Endothelial cell of umbilical vein (primary cell): ENCODE results near the gene OPRM1.

Experiments used
- EZH2 ChIP-seq: IDR thresholded peaks from 2 replicates; pipeline ENCODE4 v1.6.1; 2012; ENCODE audit warnings: borderline replicate concordance, low read depth, mild to moderate bottlenecking, moderate library complexity, low read length, inconsistent platforms; ENCODE audit not compliant: severe bottlenecking
- GATA2 ChIP-seq: IDR thresholded peaks from 2 replicates; pipeline ENCODE4 v1.7.0; 2011; ENCODE audit warnings: low read depth, mild to moderate bottlenecking, moderate library complexity, mixed read lengths, low read length; ENCODE audit not compliant: insufficient read length, insufficient read depth
- MYC ChIP-seq: IDR thresholded peaks from one replicate; pipeline ENCODE4 v1.6.1; 2011; ENCODE audit warnings: mild to moderate bottlenecking, low read depth, low read length
- POLR2A ChIP-seq: IDR thresholded peaks from 2 replicates; pipeline ENCODE4 v1.6.1; 2012; ENCODE audit warnings: low read depth, mild to moderate bottlenecking, control low read depth, low read length
- POLR2AphosphoS5 ChIP-seq: IDR thresholded peaks from 2 replicates; pipeline ENCODE4 v1.6.1; 2012; ENCODE audit warnings: low read depth, mild to moderate bottlenecking, control low read depth, low read length, moderate library complexity; ENCODE audit not compliant: insufficient read depth
- TF ChIP-seq, protein P1 (sequence below), 2 donors: IDR thresholded peaks; 1 replicate in 1 of 2; 2 replicates in 1 of 2; pipeline ENCODE4 v1.5.1; 2011; ENCODE audit warnings: low read length in 2 of 2, mild to moderate bottlenecking in 2 of 2, moderate library complexity in 2 of 2, control low read depth in 1 of 2, inconsistent platforms in 1 of 2, low read depth in 1 of 2; ENCODE audit not compliant: insufficient read depth in 1 of 2; ENCODE audit errors: extremely low read depth in 1 of 2
- TF ChIP-seq, protein P2 (sequence below): IDR thresholded peaks from 2 replicates; pipeline ENCODE4 v1.6.1; 2011; ENCODE audit not compliant: insufficient read depth, insufficient read length

DNA sequence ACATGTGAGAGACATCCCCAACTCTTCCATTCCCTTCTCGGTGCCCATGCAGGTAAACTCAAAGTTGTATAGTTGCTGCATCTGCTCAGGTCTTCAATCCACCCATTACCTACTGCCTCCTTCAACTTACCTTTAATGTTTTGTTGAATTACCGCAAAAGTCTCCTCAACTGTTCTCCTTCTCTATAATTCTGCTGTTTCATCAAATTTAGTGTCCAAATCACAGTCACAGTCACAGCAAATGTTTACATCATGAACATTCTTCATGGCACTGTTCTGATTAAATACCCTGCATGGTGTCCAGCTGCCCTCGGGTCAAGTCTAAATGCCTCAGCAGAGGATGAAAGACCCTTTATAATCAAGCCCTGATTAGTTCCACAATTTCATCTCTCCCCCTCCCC lies 187.4 kb downstream of the OPRM1 start:
- TF ChIP-seq, protein P1, sequence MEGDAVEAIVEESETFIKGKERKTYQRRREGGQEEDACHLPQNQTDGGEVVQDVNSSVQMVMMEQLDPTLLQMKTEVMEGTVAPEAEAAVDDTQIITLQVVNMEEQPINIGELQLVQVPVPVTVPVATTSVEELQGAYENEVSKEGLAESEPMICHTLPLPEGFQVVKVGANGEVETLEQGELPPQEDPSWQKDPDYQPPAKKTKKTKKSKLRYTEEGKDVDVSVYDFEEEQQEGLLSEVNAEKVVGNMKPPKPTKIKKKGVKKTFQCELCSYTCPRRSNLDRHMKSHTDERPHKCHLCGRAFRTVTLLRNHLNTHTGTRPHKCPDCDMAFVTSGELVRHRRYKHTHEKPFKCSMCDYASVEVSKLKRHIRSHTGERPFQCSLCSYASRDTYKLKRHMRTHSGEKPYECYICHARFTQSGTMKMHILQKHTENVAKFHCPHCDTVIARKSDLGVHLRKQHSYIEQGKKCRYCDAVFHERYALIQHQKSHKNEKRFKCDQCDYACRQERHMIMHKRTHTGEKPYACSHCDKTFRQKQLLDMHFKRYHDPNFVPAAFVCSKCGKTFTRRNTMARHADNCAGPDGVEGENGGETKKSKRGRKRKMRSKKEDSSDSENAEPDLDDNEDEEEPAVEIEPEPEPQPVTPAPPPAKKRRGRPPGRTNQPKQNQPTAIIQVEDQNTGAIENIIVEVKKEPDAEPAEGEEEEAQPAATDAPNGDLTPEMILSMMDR (IDR thresholded peaks at IDR 0.05; ENCODE audit: extremely low read depth in 1 of 2, insufficient read depth in 1 of 2, low read depth in 1 of 2, low read length in 2 of 2) = no peak
- no peak for TF ChIP-seq EZH2
- TF ChIP-seq POLR2A = no peak
- TF ChIP-seq, protein P2, sequence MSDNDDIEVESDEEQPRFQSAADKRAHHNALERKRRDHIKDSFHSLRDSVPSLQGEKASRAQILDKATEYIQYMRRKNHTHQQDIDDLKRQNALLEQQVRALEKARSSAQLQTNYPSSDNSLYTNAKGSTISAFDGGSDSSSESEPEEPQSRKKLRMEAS = no peak
- no peak for TF ChIP-seq POLR2AphosphoS5
- no peak for TF ChIP-seq MYC
- TF ChIP-seq GATA2 = no peak
